ENCODE measurements around the gene SND1.

- TF ChIP-seq CTCF (conservative IDR thresholded peaks at IDR 0.05; ENCODE audit: low read depth, low read length) = no peak
- no peak for TF ChIP-seq EZH2 (IDR thresholded peaks at IDR 0.05; ENCODE audit: low read length, unreplicated experiment)
Observed at GRCh38 chr7:127888825-127889224, 236.8 kb downstream of the SND1 start.

Data from PC-3 (cell line).